ENCODE results near the gene CYBC1. TPM values are rescaled to one million over a fixed set of nuclear protein-coding genes. Genes with fewer than 3 reads are reported as not detected.

CYBC1 gene
- total and polyA plus RNA-seq, 9 of the 15 experiments (the other 6 are each of a cell fraction or from before 2014, with no cell fraction given): 1.3 to 71.8 (median 49.9) TPM

- TF ChIP-seq PBX2 (CRISPR knock-in tag; IDR thresholded peaks at IDR 0.05; ENCODE audit: low read depth) (no peak), PBX2 (tag; conservative IDR thresholded peaks at IDR 0.05; ENCODE audit: low read depth) (no peak), ZBTB43 (CRISPR knock-in tag; IDR thresholded peaks at IDR 0.05) (no peak; the same call in 1 of the 2 replicates), STAT5B (CRISPR knock-in tag; IDR thresholded peaks at IDR 0.05) (no peak), ELK1 (CRISPR knock-in tag; IDR thresholded peaks at IDR 0.05) (0 out of 2 replicates have a peak, but pooled peaks have one; percentile 37), RAD51 (IDR thresholded peaks at IDR 0.05; ENCODE audit: borderline replicate concordance, low read depth) (peak; percentile 99), LEF1 (IDR thresholded peaks at IDR 0.05) (no peak), MLLT1 (IDR thresholded peaks at IDR 0.05) (no peak), ATF4 (CRISPR knock-in tag; IDR thresholded peaks at IDR 0.05) (no peak), NCOA4 (IDR thresholded peaks at IDR 0.05; ENCODE audit: partially characterized antibody) (no peak), FOS (IDR thresholded peaks at IDR 0.05; ENCODE audit: extremely low read depth, insufficient read length) (peak; percentile 91), SMAD4 (CRISPR knock-in tag; conservative IDR thresholded peaks at IDR 0.05) (peak; percentile 79), ZNF740 (CRISPR knock-in tag; IDR thresholded peaks at IDR 0.05) (peak; percentile 69; the same call in 1 of the 2 replicates), ZNF740 (tag; IDR thresholded peaks at IDR 0.05) (no peak), ZBED1 (IDR thresholded peaks at IDR 0.05) (no peak), ILF3 (IDR thresholded peaks at IDR 0.05; ENCODE audit: borderline replicate concordance) (no peak), ZNF280B (CRISPR knock-in tag; IDR thresholded peaks at IDR 0.05) (no peak)
Measured at GRCh38 chr17:82496529-82497434, 46.2 kb upstream of the CYBC1 start (continued).

All from K562 (cell line).